Prostate gland (tissue), 2 donors: ENCODE results near the gene TBC1D14. TPM values are rescaled to one million over a fixed set of nuclear protein-coding genes. Genes with fewer than 3 reads are reported as not detected.
A peak's percentile ranks its signal among the peaks of the same experiment; 100 is the strongest.

ENCODE experiments used
- DNase-seq: peaks from one replicate; pipeline ENCODE4 v3.0.0-alpha.2; 2019; ENCODE audit warnings: low spot score
- H3K27ac ChIP-seq, 2 donors: fragments of 200-600 bp; sonication (generic); 2 replicates each; pipeline ENCODE4 v1.5.1; 2017 to 2019
- H3K27me3 ChIP-seq: fragments of 200-600 bp; sonication (generic); replicated peaks from 2 replicates; pipeline ENCODE4 v1.5.1; 2019; ENCODE audit not compliant: insufficient read depth
- H3K36me3 ChIP-seq, 2 donors: fragments of 200-600 bp; sonication (generic); 1 replicate in 1 of 2; 2 replicates in 1 of 2; pipeline versions ENCODE4 v1.5.1 to v1.8.1; 2017 to 2019
- H3K4me1 ChIP-seq: fragments of 200-600 bp; sonication (generic); replicated peaks from 2 replicates; pipeline ENCODE4 v1.5.1; 2019
- H3K4me3 ChIP-seq, 2 donors: fragments of 200-600 bp; sonication (generic); 2 replicates each; pipeline ENCODE4 v1.5.1; 2017 to 2019
- H3K9me3 ChIP-seq: fragments of 200-600 bp; sonication (generic); 2 replicates; pipeline ENCODE4 v1.5.1; 2017
- CTCF ChIP-seq, 4 experiments: fragments of 200-600 bp in 2 of 4; fragments of 450-650 bp in 2 of 4; sonication (generic) in 2 of 4; IDR thresholded peaks; 1 replicate in 3 of 4; 2 replicates in 1 of 4; pipeline ENCODE4 v1.5.1; 2016 to 2019; ENCODE audit warnings: antibody characterized with exemption in 4 of 4, mild to moderate bottlenecking in 2 of 4, moderate library complexity in 2 of 4
- POLR2A ChIP-seq: fragments of 450-650 bp; IDR thresholded peaks from one replicate; pipeline ENCODE4 v1.6.1; 2016; ENCODE audit warnings: antibody characterized with exemption, mild to moderate bottlenecking
- POLR2AphosphoS5 ChIP-seq: sonication (generic); formaldehyde crosslinking; IDR thresholded peaks from one replicate; pipeline ENCODE4 v1.6.1; 2017; ENCODE audit warnings: antibody characterized with exemption
- WGBS: methylation state at CpG from one replicate; pipeline ENCODE4 v1.1.5; 2018; 5-methylcytosine and 5-hydroxymethylcytosine counted together
- intact Hi-C: fragments of 100-400 bp; cut with DNase I; formaldehyde crosslinking; loops from one replicate; pipeline ENCODE4 v1.14.2; 2022
- total RNA-seq, 2 donors: library from RNA; depleted of rRNA; stranded (reverse); fragments of >200 nt; gene quantifications; one replicate each; pipeline ENCODE4 v1.1.0, GENCODE V29; 2016

TBC1D14 gene
- total RNA-seq, 2 donors from 2014 or later = 56.2 to 90.5 TPM

- DNase-seq = peak; percentile 77
- TF ChIP-seq POLR2A (no peak), POLR2AphosphoS5 (peak; percentile 60)
- H3K27ac ChIP-seq = peak overlapping the region; percentile 77 to 84
Measured at GRCh38 chr4:6955261-6955911, 45.8 kb downstream of the TBC1D14 start.

GRCh38 chr4:6956087-6956433 lies 46.4 kb downstream of the TBC1D14 start:
- intact Hi-C loops = no loop called here
- DNase-seq = no peak
- 94% methylated on average over 6 of the region's 6 CpGs for WGBS
- Histone ChIP-seq H3K4me3 (no peak overlapping the region), H3K27ac (peak overlapping the region; percentile 77 to 84), H3K4me1 (peaks cover 12% of the 10 kb centered on the region), H3K27me3 (no peaks in the 10 kb centered on the region), H3K36me3 (no peaks in the 10 kb centered on the region), H3K9me3 (no peaks in the 10 kb centered on the region)
- no peak for TF ChIP-seq CTCF (IDR thresholded peaks at IDR 0.05)
- TF ChIP-seq POLR2A = no peak
- TF ChIP-seq POLR2AphosphoS5 = no peak

More at GRCh38 chr4:6955261-6955911, 45.8 kb downstream of the TBC1D14 start:
- Histone ChIP-seq H3K36me3 (no peaks in the 10 kb centered on the region), H3K4me3 (no peak overlapping the region), H3K27me3 (no peaks in the 10 kb centered on the region), H3K9me3 (no peaks in the 10 kb centered on the region), H3K4me1 (peaks cover 12% of the 10 kb centered on the region)
- 55% methylated on average over 17 of the region's 17 CpGs for WGBS
- intact Hi-C loops = no loop called here

GRCh38 chr4:6956434-6957147 lies 47.0 kb downstream of the TBC1D14 start:
- H3K27ac ChIP-seq = peak overlapping the region; percentile 77 to 84
- H3K4me3 ChIP-seq = no peak overlapping the region
- no peaks in the 10 kb centered on the region for H3K27me3 ChIP-seq
- no peaks in the 10 kb centered on the region for H3K9me3 ChIP-seq
- DNase-seq = no peak
- intact Hi-C loops = no loop called here
- TF ChIP-seq POLR2A (no peak), POLR2AphosphoS5 (no peak), CTCF (IDR thresholded peaks at IDR 0.05) (no peak)
- peaks cover 12% of the 10 kb centered on the region for H3K4me1 ChIP-seq
- 90% methylated on average over 24 of the region's 24 CpGs for WGBS
- no peaks in the 10 kb centered on the region for H3K36me3 ChIP-seq

- intact Hi-C loops = no loop called here
- H3K4me3 ChIP-seq = no peak overlapping the region
- H3K4me1 ChIP-seq = peaks cover 12% of the 10 kb centered on the region
- no peaks in the 10 kb centered on the region for H3K36me3 ChIP-seq
- TF ChIP-seq POLR2AphosphoS5 = peak; percentile 93
- TF ChIP-seq POLR2A = no peak
- no peak for TF ChIP-seq CTCF (IDR thresholded peaks at IDR 0.05)
- peak overlapping the region; percentile 77 to 84 for H3K27ac ChIP-seq
- WGBS = 52% methylated on average over 6 of the region's 6 CpGs
- peak; percentile 82 for DNase-seq
- H3K9me3 ChIP-seq = no peaks in the 10 kb centered on the region
- no peaks in the 10 kb centered on the region for H3K27me3 ChIP-seq
Measured at GRCh38 chr4:6957148-6957520, 47.5 kb downstream of the TBC1D14 start.

- TF ChIP-seq POLR2A (no peak), POLR2AphosphoS5 (no peak), CTCF (IDR thresholded peaks at IDR 0.05) (no peak)
- Histone ChIP-seq H3K27me3 (no peaks in the 10 kb centered on the region), H3K9me3 (no peaks in the 10 kb centered on the region), H3K4me3 (no peak overlapping the region), H3K36me3 (no peaks in the 10 kb centered on the region), H3K27ac (peak overlapping the region; percentile 77 to 84), H3K4me1 (peaks cover 12% of the 10 kb centered on the region)
- intact Hi-C loops = no loop called here
- 89% methylated on average over 5 of the region's 5 CpGs for WGBS
- DNase-seq = no peak
Measured at GRCh38 chr4:6957994-6958393, 48.4 kb downstream of the TBC1D14 start.
